DOHH2 (cell line): Measurements from ENCODE around the gene APOE.

ENCODE experiments used
- EZH2phosphoT487 ChIP-seq: fragments of 200-600 bp; sonication (generic); IDR thresholded peaks from 2 replicates; pipeline ENCODE4 v1.6.1; 2017; ENCODE audit warnings: borderline replicate concordance, mild to moderate bottlenecking, antibody characterized with exemption, low read length, moderate library complexity, mixed read lengths
- TF ChIP-seq, protein P1 (sequence below): fragments of 200-600 bp; sonication (generic); IDR thresholded peaks from one replicate; pipeline ENCODE4 v1.5.1; 2014; ENCODE audit warnings: antibody characterized with exemption, mild to moderate bottlenecking, low read depth, low read length; ENCODE audit not compliant: poor library complexity, severe bottlenecking

DNA sequence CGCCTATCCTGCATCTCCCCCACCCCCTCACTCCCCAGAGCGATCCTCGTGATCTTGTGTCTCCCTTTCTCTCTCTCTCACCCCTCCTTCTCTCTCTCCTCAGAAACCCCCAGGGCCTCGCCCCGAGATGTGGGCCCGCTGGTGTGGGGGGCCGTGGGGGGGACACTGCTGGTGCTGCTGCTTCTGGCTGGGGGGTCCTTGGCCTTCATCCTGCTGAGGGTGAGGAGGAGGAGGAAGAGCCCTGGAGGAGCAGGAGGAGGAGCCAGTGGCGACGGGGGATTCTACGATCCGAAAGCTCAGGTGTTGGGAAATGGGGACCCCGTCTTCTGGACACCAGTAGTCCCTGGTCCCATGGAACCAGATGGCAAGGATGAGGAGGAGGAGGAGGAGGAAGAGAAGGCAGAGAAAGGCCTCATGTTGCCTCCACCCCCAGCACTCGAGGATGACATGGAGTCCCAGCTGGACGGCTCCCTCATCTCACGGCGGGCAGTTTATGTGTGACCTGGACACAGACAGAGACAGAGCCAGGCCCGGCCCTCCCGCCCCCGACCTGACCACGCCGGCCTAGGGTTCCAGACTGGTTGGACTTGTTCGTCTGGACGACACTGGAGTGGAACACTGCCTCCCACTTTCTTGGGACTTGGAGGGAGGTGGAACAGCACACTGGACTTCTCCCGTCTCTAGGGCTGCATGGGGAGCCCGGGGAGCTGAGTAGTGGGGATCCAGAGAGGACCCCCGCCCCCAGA lies 27.3 kb upstream of the APOE start:
- TF ChIP-seq, protein P1, sequence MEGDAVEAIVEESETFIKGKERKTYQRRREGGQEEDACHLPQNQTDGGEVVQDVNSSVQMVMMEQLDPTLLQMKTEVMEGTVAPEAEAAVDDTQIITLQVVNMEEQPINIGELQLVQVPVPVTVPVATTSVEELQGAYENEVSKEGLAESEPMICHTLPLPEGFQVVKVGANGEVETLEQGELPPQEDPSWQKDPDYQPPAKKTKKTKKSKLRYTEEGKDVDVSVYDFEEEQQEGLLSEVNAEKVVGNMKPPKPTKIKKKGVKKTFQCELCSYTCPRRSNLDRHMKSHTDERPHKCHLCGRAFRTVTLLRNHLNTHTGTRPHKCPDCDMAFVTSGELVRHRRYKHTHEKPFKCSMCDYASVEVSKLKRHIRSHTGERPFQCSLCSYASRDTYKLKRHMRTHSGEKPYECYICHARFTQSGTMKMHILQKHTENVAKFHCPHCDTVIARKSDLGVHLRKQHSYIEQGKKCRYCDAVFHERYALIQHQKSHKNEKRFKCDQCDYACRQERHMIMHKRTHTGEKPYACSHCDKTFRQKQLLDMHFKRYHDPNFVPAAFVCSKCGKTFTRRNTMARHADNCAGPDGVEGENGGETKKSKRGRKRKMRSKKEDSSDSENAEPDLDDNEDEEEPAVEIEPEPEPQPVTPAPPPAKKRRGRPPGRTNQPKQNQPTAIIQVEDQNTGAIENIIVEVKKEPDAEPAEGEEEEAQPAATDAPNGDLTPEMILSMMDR: no peak
- TF ChIP-seq EZH2phosphoT487: no peak
